Vagina (tissue), 2 donors: ENCODE measurements around the gene PRMT7. TPM values are rescaled to one million over a fixed set of nuclear protein-coding genes. Genes with fewer than 3 reads are reported as not detected.
A peak's percentile ranks its signal among the peaks of the same experiment; 100 is the strongest.

Source experiments
- DNase-seq, 2 donors: peaks; one replicate each; pipeline ENCODE4 v3.0.0-alpha.2; 2017; ENCODE audit errors: extremely low spot score in 2 of 2
- H3K27ac ChIP-seq: fragments of 200-600 bp; sonication (generic); one replicate; pipeline ENCODE4 v1.5.1; 2019
- H3K27me3 ChIP-seq: fragments of 200-600 bp; sonication (generic); one replicate; pipeline ENCODE4 v1.5.1; 2019
- H3K36me3 ChIP-seq, 2 donors: fragments of 200-600 bp; sonication (generic); one replicate each; pipeline ENCODE4 v1.5.1; 2017 to 2019
- H3K4me1 ChIP-seq: fragments of 200-600 bp; sonication (generic); one replicate; pipeline ENCODE4 v1.5.1; 2019
- H3K4me3 ChIP-seq, 2 donors: fragments of 200-600 bp; sonication (generic); 1 replicate in 1 of 2; 2 replicates in 1 of 2; pipeline ENCODE4 v1.5.1; 2016 to 2019
- H3K9me3 ChIP-seq: fragments of 200-600 bp; sonication (generic); one replicate; pipeline ENCODE4 v1.5.1; 2019
- CTCF ChIP-seq, 3 experiments: fragments of 450-650 bp in 2 of 3; fragments of 200-600 bp in 1 of 3; sonication (generic) in 1 of 3; IDR thresholded peaks; one replicate each; pipeline ENCODE4 v1.5.1; 2017 to 2019; ENCODE audit warnings: antibody characterized with exemption in 3 of 3, mild to moderate bottlenecking in 2 of 3, moderate library complexity in 2 of 3
- POLR2A ChIP-seq, 2 donors: fragments of 450-650 bp; IDR thresholded peaks; one replicate each; pipeline ENCODE4 v1.6.1; 2017; ENCODE audit warnings: antibody characterized with exemption in 2 of 2, mild to moderate bottlenecking in 2 of 2, moderate library complexity in 2 of 2
- POLR2AphosphoS5 ChIP-seq, 2 donors: sonication (generic); formaldehyde crosslinking; IDR thresholded peaks; one replicate each; pipeline ENCODE4 v1.9.0; 2017; ENCODE audit warnings: antibody characterized with exemption in 2 of 2, mild to moderate bottlenecking in 2 of 2, low read depth in 1 of 2; ENCODE audit not compliant: insufficient read depth in 1 of 2
- intact Hi-C: fragments of 100-400 bp; cut with DNase I; formaldehyde crosslinking; loops from one replicate; pipeline ENCODE4 v1.15.1; 2023
- small RNA-seq: library from RNA; depleted of rRNA; stranded (forward); fragments of <200 nt; gene quantifications from one replicate; pipeline ENCODE3, GENCODE V24; 2016
- total RNA-seq: library from RNA; depleted of rRNA; stranded (reverse); fragments of >200 nt; gene quantifications from one replicate; pipeline ENCODE4 v1.2.3, GENCODE V29; 2016

Gene PRMT7
- total RNA-seq, 1 donor from 2014 or later, result 47.9 TPM

- DNase-seq, result no peak
- H3K36me3 ChIP-seq, result no peaks in the 10 kb centered on the region
- no peaks in the 10 kb centered on the region for H3K9me3 ChIP-seq
- H3K4me1 ChIP-seq, result peaks cover 8% of the 10 kb centered on the region
- no peak for TF ChIP-seq CTCF (IDR thresholded peaks at IDR 0.05)
- no peak for TF ChIP-seq POLR2A (IDR thresholded peaks at IDR 0.05)
- TF ChIP-seq POLR2AphosphoS5 (IDR thresholded peaks at IDR 0.05; ENCODE audit: insufficient read depth in 1 of 2, low read depth in 1 of 2), result no peak
- H3K27me3 ChIP-seq, result no peaks in the 10 kb centered on the region
- H3K4me3 ChIP-seq, result peak overlapping the region in 1 of 2 donors; percentile 10
- H3K27ac ChIP-seq, result no peak overlapping the region
- intact Hi-C loops, result no loop called here
Measured at GRCh38 chr16:68406458-68407152, 95.8 kb downstream of the PRMT7 start.

Small RNA genes lying within 50 kb of the gene (small RNA-seq; reads per million reads assigned to genes)
- gene RNU4-30P (not detected), gene RNU6-1262P (not detected)

Other genes starting within 250 kb of the PRMT7 start
- gene NFATC3, start 225.6 kb upstream of the PRMT7 start, total RNA-seq, result 51.8 TPM
- gene ESRP2, start 74.9 kb upstream of the PRMT7 start, total RNA-seq, result 71.0 TPM
- 18.2 TPM for gene PLA2G15, start 65.6 kb upstream of the PRMT7 start, total RNA-seq
- 35.1 TPM for gene SLC7A6, start 46.5 kb upstream of the PRMT7 start, total RNA-seq
- 15.5 TPM for gene SLC7A6OS, start 73 bp upstream of the PRMT7 start, total RNA-seq
- 3.4 TPM for gene SMPD3, start 137.5 kb downstream of the PRMT7 start, total RNA-seq
- 41.3 TPM for gene ZFP90, start 228.3 kb downstream of the PRMT7 start, total RNA-seq